CD1c-positive myeloid dendritic cell (primary cell): ENCODE data around the gene FOXN4.

Source experiments
- DNase-seq: peaks from one replicate; pipeline ENCODE4 v3.0.0-alpha.2; 2016; ENCODE audit errors: extremely low spot score

Gene FOXN4

DNA sequence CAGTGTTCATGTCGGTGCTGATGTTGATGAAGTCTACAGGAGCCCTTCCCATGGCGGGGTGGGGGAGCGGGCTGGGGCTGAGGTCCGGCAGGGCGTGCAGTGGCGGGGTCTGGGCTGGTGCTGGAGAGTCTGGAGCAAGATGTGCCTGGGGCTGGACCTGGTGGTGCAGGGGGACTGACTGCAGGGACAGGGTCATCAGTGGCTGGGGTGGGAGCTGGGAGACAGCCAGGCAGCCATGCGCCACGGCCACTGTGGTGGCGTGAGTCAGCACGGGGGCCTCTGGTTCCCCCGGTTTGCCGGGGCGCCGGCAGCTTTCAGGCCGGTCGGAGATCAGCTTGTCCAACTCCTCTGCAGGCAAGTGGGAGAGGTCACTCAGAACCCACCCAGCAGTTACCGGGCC lies 27.6 kb downstream of the FOXN4 start:
- no peak for DNase-seq

DNA sequence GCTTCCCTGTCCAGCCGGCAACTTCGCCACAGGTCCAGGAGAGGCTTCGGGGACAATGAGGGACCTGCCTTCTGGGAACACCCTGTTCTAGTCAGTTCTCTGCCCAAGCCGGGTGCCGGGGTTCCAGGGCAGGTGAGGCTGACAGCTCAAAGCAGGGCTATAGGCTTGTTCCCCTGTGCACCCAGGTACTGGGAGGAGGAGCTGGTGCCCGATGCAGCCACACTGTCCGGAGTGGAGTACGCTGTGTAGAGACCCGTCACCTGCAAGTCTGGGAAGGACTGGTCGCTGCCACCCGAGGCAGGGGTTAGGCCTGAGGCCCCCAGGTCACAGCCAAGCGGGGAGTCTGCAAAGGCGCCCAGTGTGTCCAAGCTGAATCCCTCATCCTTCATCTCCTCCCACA lies 29.6 kb downstream of the FOXN4 start:
- no peak for DNase-seq

DNA sequence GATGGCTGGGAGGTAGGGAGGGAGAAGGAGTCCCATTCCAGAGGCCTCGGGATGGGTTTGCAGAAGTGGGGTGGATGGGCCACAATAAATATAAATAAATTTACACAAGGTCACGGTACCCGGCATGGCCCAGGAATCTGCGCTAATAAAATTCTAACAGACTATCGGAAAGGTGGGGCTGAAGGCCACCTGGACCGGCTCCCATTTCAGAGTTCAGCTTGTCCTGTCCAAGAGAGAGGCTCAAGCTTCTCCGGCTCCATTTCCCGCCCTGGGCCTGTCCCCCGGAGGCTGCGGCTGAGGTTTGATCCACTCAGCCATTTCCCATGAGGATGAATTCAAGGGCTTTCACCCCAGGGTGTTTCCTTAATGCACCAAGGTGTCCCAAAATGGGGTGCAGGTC lies 30.2 kb downstream of the FOXN4 start:
- DNase-seq, result no peak

DNA sequence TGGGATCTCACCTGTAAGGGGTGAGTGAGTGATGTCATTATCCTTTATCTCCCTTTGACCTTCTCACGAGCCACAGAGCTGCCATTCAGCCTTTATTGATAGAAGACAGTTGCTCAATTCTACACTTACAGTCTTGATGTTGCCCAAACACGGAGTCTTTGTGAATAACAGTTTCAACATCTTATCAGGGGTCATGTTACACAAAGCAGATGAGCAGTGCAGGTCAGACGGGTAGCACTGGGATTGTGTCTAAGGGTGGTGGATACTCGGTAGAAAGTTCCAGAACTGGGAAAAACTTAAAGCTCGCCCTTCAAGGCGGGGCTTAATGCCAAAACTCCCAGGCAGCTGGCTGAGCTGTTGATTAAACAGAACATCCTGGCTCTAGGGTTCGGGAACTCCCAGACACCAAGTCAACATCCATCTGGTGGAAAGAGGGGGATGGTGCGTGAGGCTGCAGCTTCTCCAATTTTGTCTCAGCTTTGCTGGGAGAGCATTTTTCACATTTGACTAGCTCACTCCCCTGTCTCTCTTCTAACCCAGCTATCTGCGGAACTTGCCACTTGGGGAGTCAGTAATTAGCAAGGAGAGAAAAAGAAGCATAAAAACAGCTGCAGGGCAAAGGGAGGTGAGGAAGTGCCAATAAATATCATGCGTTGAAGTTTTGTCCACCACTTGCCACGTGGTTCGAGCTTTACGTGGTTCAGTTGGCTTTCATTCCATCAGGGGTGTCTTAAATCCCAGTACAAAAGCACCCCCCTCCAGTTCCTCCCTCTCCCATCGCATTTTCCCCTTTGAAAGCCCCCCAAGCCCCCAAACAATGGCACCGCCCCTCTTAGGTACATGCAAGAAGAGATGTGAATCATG lies 31.0 kb downstream of the FOXN4 start:
- no peak for DNase-seq

DNA sequence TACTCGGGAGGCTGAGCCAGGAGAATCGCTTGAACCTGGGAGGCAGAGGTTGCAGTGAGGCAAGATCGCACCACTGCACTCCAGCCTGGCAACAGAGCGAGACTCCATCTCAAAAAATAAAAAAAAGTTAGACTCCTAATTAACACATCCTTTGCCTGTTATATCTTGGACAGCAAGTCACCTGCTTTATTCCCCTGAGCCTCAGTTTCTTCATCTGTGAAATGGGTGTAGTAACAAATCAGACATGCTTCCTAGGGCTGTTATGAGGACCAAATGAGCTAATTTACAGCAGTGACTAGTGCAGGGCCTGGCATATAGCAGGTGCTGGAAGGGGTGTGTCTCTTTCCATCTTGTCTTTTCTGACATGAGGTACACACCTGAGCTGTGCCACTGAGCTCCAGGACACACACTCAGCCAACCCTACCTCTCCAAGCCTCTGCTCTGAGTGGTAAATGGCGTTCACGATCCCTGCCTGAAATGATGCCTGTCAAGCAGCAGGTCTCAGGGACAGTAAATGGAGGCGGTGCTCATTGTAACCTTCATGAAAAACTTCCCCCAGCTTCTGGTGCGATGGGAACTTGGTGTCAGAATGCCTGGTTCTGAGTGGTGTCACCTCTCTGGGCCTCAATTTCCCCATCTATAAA lies 31.7 kb downstream of the FOXN4 start:
- DNase-seq, result no peak

DNA sequence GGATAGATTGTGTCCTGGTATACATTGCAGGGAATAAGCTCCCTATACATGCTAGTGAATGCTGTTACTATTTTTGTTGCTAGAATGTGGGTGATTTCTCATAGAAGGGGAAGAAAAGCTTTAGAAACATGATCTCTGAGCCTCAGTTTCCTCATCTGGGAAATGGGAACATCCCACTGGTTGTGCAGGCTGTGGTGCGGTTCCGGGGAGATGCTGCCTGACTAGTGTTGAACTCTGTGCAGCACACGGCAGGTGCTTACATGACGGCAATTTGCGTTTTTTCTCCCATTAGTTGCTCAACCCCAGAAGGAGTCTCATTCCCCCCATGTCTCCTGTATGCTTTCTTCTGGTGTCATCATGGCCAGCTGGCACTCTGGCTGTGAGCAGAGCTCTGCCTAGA lies 32.9 kb downstream of the FOXN4 start:
- DNase-seq, result no peak

DNA sequence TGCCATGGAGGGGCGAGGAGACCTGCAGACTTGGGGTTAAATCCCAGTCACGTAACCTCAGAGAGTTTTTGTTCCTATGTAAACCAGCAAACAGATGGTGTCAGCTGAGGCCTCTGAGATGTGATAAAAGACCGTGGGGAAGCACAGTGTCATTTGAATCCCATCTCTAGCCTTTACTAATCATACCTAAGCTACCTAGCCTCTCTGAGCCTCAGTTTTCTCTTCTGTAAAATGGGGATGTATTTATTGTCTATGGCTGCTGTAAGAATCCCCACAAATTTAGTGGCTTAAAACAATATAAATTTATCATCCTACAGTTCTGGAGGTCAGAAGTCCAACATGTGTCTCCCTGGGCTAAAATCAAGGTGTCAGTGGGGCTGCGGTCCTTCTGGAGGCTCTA lies 33.9 kb downstream of the FOXN4 start:
- no peak for DNase-seq

DNA sequence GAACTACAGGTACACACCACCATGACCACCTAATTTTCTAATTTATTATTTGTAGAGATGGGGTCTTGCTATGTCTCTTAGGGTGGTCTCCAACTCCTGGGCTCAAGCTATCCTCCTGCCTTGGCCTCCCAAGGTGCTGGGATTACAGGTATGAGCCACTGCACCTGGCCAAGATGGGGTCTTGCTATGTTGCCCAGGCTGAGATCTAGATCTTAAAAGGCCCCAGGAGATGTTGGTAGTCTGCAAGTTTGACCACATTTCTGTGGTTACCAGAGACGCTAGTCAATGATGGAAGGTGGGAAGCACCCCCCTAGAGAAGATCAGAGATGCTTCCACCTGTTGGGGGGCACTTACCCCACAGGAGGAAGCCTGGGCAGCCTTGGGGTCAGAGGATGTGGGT lies 34.7 kb downstream of the FOXN4 start:
- no peak for DNase-seq

DNA sequence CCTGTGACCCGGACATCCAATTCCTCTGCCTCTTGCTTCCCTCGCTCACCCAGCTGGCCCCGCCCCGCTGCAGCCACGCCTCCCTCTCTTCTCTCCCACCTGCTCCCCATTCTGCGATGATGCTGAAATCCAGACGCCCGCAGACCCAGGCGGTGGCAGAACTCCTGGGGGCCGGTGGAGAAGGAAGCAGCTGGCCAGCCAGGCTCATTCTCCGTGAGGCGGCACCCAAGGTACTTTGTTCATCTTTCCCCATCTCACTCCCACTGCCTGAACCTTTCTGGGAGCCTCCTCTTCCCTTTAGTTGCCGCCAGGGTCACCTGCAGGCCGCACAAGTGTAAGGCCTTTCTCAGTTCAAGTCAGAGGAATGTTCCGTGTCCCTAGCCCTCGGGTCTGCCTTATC lies 35.7 kb downstream of the FOXN4 start:
- no peak for DNase-seq

DNA sequence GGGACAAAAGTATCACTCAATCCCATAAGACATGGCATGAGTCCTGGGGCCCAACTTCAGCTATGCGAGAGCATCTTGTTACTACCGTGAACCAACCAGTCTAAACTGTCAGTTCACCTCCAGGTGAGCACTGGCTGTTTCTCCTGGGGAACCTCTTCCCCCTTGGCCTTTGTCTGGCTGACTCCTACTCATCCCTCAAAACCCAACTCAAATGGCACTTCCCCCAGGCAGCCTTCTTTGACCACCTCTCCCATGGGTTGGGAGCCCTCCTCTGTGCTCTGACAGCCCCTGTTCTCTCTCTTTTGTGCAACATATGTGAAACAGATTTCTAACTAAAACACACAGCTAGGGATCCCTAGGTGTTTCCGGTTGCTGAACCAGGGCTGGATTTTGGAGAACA lies 37.7 kb downstream of the FOXN4 start:
- no peak for DNase-seq

DNA sequence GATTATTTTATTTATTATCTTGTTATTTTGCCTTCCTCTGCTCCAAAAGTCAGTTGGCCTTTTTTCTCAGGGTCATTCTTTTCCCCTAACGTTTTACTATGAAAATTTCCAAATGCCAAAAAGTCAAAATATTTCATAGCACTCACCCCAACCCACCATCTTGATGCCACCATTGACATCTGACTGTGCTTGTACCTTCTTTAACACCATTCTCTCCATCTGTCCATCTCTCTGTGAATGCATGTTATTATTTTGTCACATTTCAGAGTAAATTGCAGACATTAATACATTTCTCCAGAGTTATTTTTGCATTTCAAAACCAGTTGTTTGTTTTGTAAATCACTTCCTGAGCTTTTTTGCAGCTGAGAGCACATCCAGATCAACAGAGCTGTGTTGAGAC lies 38.6 kb downstream of the FOXN4 start:
- DNase-seq, result no peak

DNA sequence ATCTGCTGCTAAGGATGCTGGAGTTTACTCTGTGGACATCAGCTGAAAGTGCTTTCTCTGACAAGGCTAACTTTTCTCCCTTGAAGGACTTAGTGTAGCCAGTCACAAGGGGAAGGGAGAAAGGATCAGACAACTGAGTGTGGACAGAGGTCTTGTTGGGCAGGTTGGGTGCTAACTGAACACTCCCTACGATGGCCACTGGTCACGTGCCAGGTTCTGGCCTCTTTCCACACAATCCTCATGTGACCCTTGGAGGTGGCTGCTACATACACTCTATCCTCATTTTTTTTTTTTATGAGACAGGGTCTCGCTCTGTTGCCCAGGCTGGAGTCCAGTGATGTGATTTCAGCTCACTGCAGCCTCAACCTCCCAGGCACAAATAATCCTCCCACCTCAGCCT lies 39.7 kb downstream of the FOXN4 start:
- DNase-seq, result no peak

DNA sequence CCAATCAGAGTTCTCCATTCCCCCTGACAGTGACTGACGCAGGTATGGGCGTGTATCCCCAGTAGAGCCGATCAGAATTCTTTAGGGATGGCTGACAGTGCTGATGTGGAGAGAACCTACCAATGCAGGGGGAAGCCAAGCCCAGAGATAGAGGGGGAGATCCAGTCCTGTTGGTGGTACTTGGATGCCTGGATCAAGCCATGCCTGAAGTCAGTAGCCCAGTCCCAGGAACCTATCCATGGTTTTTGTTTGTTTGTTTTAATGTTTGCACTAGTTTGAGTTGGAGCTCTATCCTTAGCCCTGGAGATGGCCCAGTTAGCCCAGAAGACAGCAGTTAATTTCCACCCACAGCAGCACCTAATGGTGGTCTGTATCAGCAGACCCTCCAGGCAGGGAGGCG lies 40.2 kb downstream of the FOXN4 start:
- no peak for DNase-seq

DNA sequence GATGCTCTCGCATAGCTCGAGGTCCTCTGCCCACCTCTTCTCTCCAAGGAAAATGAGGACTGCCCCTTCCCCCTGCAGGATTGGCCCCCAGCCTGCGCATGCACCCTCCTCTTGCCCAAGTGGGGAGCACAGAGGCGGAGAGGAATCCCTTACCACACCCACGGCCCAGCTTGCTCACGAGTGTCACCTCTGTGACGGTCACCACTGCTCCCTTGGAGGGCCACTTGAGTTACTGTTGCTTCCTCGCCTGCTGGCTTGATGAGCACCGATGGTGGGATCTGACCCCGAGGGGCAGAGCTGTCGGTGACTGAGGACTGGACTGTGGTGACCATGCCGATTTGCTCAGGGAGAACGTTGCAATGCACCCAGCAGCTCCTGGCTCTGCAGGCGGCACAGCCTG lies 41.7 kb downstream of the FOXN4 start:
- DNase-seq, result no peak

DNA sequence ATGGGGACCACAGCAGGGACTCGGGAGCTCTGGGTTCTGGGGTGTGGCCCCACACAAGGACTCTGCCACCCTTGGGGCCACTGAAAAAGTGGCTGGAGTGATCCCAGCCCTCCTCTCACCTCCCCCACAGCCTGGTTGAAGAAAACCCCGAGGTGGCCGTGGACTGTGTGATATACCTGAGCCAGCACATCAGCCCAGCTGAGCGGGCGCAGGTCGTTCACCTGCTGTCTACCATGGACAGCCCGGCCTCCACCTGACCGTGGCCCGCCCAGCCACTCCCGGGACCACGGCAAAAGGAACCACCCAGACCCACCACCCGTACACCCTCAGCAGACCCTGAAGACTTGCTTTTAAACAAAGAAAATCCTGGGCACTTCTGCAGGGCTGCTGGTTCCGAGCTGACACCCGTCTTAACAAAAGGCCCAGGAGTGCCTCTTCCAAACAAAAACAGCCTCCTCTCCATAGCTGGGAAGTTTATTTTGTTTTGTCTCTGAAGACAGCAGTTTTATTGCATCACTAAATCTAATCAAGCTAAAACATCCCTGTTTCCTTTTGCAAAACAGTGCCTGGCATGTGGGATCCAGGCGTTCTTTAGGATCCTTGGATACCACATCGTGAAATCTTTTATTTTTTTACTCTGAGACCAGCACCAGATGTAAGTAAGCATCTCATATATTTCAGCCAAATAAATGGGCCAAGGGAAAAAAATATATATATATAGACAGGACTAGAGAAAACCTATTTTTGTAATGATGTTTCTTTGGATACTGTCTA lies 42.8 kb downstream of the FOXN4 start:
- DNase-seq, result no peak

DNA sequence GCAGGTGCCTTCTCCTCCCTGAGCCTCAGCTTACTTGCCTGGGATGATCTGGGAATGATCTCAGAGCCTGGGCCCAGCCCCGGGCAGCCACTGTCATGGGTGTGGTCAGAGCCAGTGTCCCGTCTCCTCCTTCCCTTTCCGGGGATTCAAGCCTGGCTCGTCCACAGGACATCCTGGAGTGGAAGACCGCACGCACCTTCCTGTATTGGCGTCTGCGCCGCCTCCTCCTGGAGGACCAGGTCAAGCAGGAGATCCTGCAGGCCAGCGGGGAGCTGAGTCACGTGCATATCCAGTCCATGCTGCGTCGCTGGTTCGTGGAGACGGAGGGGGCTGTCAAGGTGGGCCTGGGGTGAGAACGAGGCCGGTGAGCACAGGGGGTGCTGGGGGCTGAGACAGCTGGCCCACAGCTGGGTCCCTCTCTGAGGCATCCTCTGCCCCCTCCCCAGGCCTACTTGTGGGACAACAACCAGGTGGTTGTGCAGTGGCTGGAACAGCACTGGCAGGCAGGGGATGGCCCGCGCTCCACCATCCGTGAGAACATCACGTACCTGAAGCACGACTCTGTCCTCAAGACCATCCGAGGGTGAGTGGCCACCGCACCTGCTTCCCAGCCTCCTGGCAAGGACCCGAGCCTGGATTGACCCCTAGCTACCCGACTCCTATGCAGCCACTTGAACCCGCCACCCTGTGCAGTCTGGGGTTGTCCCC lies 44.0 kb downstream of the FOXN4 start:
- DNase-seq, result no peak

DNA sequence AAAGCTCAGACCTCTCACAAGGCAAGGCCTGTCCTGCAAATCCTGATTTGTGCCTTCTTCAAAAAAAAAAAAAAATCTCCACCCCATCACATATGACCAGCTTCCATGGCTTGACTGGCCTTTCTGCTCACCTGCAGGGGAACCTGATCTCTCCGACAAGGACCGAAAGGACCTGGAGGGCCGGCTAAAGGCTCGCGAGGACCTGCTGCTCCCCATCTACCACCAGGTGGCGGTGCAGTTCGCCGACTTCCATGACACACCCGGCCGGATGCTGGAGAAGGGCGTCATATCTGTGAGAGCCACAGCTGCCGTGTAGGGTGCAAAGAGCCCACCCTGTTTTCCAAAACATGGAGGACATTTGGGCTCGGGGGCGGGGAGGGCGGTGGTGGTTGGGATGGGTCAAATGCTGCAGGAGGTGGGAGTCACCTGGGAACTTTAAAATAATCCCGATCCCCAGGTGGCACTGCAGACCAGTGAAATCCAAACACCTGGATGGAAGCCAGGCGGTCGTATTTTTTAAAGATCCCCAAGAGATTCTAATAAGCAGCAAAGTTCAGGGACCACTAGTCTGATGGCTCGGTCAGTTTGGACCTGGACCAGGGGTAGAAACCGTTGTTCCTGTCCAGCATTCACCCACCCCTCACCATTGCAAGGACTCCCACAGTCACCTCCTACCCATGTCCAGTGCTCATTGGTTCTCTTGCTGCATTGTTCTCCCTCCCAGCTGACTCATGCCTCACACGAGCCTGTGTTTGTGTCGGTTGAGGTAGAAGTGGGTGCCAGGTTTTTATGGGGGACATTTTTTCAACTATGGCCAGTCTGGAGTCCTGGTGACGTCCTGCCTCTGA lies 44.8 kb downstream of the FOXN4 start:
- DNase-seq, result peak; percentile 13

DNA sequence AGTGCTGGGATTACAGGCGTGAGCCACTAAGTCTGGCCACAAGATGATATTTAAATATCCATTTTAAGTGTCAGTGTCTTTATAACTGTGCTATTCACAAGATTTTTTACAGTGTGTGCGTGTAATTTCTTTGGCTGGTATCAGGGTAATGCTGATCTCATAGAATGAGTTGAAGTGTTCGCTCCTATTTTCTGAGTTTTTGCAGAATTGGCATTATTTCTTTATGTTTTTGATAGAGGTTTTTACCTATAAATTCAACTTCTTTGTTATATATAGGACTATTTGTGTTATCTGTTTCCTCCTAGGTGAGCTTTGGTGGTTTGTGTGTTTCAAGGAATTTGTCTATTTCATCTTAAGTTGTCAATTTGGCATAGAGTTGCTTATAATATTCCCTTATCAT lies 45.6 kb downstream of the FOXN4 start:
- no peak for DNase-seq

DNA sequence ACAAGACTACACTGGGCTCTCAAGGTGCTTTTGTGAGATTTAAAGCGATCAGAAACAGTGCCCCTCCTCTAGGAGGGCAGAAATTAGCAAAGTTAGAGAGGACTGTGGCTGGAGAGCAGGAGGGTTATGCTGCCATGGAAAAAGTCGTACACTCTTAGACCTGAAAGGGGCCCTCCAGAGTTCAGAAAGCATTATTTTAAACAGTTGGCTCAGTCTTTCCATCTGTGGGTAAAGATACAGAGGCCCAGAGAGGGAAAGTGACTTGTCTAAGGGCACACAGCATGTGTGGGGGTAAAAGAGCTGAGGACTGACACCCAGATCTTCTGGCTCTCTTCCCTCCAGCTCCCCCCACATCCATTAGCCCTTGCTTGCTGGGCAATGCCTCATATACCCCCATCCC lies 47.1 kb downstream of the FOXN4 start:
- no peak for DNase-seq

DNA sequence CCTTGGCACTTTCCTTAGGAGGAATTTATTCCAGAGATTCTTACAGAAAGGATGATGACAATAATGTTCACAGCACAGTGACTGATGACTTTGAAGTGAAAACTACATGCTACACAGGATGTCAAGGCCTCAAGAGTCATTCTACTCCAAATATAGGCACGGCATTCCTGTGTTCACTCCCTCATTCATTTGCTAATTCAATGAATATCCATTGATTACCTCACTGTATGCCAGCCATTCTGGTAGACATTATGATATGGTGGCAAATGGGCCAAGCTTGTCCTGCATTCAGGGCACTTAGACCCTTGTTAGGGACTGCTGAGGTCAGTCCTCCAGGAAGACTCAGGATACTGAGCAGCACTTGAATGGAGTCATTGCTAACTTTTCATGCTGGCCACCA lies 48.0 kb downstream of the FOXN4 start:
- no peak for DNase-seq

DNA sequence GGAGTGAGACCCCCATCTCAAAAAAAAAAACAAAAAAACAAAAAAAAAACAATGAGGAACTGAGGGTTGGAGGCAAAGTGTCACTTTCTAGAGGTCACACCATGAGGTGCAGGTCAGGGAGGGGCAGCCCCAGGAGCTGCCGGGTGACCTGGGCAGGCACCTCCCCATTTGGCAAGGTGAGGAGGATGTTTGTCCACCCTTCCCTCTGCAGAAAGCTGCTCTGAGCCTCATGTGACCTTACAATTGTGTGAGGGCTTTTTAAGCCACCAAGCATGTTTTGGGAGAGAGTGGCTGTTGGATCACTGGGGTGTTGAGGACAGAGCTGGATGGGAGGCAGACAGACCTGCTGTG lies 49.6 kb downstream of the FOXN4 start:
- DNase-seq, result no peak
